NB4 (cell line): ENCODE data around the gene FOXL1.
"Not testable (repeated sequence)": the region's sequence is repeated elsewhere in the genome, so short reads cannot be mapped to it uniquely, and the experiment has no call there.

Source experiments
- DNase-seq: peaks from one replicate; pipeline ENCODE4 v3.0.0; 2010; ENCODE audit warnings: low read depth
- H3K4me3 ChIP-seq: one replicate; pipeline ENCODE4 v1.5.1; 2011; ENCODE audit warnings: mild to moderate bottlenecking, low read depth, low read length, moderate library complexity
- CTCF ChIP-seq: IDR thresholded peaks from one replicate; pipeline ENCODE4 v1.5.1; 2012; ENCODE audit warnings: low read depth, low read length
- MAX ChIP-seq: IDR thresholded peaks from 2 replicates; pipeline ENCODE4 v1.6.1; 2011; ENCODE audit warnings: low read depth, low read length
- MYC ChIP-seq: IDR thresholded peaks from 2 replicates; pipeline ENCODE4 v1.6.1; 2011; ENCODE audit warnings: low read depth, low read length
- POLR2A ChIP-seq: IDR thresholded peaks from 2 replicates; pipeline ENCODE4 v1.6.1; 2011; ENCODE audit warnings: mild to moderate bottlenecking; ENCODE audit not compliant: insufficient read length; ENCODE audit errors: extremely low read depth

The FOXL1 gene

GRCh38 chr16:86585821-86586611 is 7.7 kb downstream of the FOXL1 start:
- no peak overlapping the region for H3K4me3 ChIP-seq
- no peak for DNase-seq
- TF ChIP-seq MAX (no peak), MYC (no peak), POLR2A (no peak), CTCF (no peak)

GRCh38 chr16:86587487-86587886 is 9.1 kb downstream of the FOXL1 start:
- TF ChIP-seq POLR2A, result no peak
- no peak for TF ChIP-seq MAX
- TF ChIP-seq MYC, result no peak
- TF ChIP-seq CTCF, result no peak
- no peak overlapping the region for H3K4me3 ChIP-seq
- DNase-seq, result no peak

- not testable (repeated sequence) for H3K4me3 ChIP-seq, DNase-seq
Measured at GRCh38 chr16:86587955-86588354, 9.6 kb downstream of the FOXL1 start.

- H3K4me3 ChIP-seq, result no peak overlapping the region
- TF ChIP-seq POLR2A (no peak), MAX (no peak), MYC (no peak), CTCF (no peak)
- DNase-seq, result no peak
Measured at GRCh38 chr16:86590501-86591144, 12.3 kb downstream of the FOXL1 start.

GRCh38 chr16:86591270-86591669 is 12.9 kb downstream of the FOXL1 start:
- no peak overlapping the region for H3K4me3 ChIP-seq
- TF ChIP-seq CTCF (no peak), MAX (no peak), MYC (no peak), POLR2A (no peak)
- no peak for DNase-seq

GRCh38 chr16:86593913-86594620 is 15.7 kb downstream of the FOXL1 start:
- no peak overlapping the region for H3K4me3 ChIP-seq

More at GRCh38 chr16:86593913-86594620, 15.7 kb downstream of the FOXL1 start:
- TF ChIP-seq MAX (no peak), POLR2A (no peak), MYC (no peak), CTCF (no peak)
- no peak for DNase-seq
